HepG2 (cell line): ENCODE data around the gene CREM. TPM values are rescaled to one million over a fixed set of nuclear protein-coding genes. Genes with fewer than 3 reads are reported as not detected.

Source experiments
- ATF5 ChIP-seq: sonication (generic); formaldehyde crosslinking; IDR thresholded peaks from 2 replicates; pipeline ENCODE4 v1.4.0; 2020; ENCODE audit warnings: mild to moderate bottlenecking, low read depth, missing genetic modification reagents
- ATF7 ChIP-seq, 2 experiments: fragments of 450-650 bp in 1 of 2; sonication (generic) in 1 of 2; formaldehyde crosslinking in 1 of 2; IDR thresholded peaks; 2 replicates each; pipeline versions ENCODE4 v1.4.0 to v1.6.1; 2016 to 2020; ENCODE audit warnings: antibody characterized with exemption in 1 of 2, mild to moderate bottlenecking in 1 of 2, missing genetic modification reagents in 1 of 2
- CREB1 ChIP-seq, 2 experiments: fragments of 450-650 bp in 1 of 2; IDR thresholded peaks; 2 replicates each; pipeline ENCODE4 v1.6.1; 2016 to 2017; ENCODE audit warnings: control low read depth in 1 of 2, mild to moderate bottlenecking in 1 of 2, missing compliant biosample characterization in 1 of 2, missing genetic modification characterization in 1 of 2
- FOSL1 ChIP-seq: sonication (generic); formaldehyde crosslinking; IDR thresholded peaks from 2 replicates; pipeline ENCODE4 v1.9.0; 2021; ENCODE audit warnings: missing genetic modification reagents, borderline replicate concordance
- GATAD2A ChIP-seq: IDR thresholded peaks from 2 replicates; pipeline ENCODE4 v1.6.1; 2016
- HOXD1 ChIP-seq: sonication (generic); formaldehyde crosslinking; IDR thresholded peaks from 2 replicates; pipeline ENCODE4 v1.5.0; 2020; ENCODE audit warnings: missing genetic modification reagents
- JUN ChIP-seq: sonication (generic); formaldehyde crosslinking; IDR thresholded peaks from 2 replicates; pipeline ENCODE4 v1.4.0; 2020; ENCODE audit warnings: mild to moderate bottlenecking, missing genetic modification reagents
- KDM6A ChIP-seq: IDR thresholded peaks from 2 replicates; pipeline ENCODE4 v1.6.1; 2016; ENCODE audit warnings: low read depth
- MXD3 ChIP-seq: IDR thresholded peaks from 2 replicates; pipeline ENCODE4 v1.6.1; 2016; ENCODE audit warnings: mild to moderate bottlenecking, missing biosample characterization, missing genetic modification reagents
- PAWR ChIP-seq: sonication (generic); formaldehyde crosslinking; IDR thresholded peaks from 2 replicates; pipeline ENCODE4 v1.4.0; 2020; ENCODE audit warnings: missing genetic modification reagents, mild to moderate bottlenecking, borderline replicate concordance
- PRDM10 ChIP-seq: sonication (generic); formaldehyde crosslinking; IDR thresholded peaks from 2 replicates; pipeline ENCODE4 v1.4.0; 2020; ENCODE audit warnings: low read depth, missing genetic modification reagents
- RBM39 ChIP-seq: fragments of 200-400 bp; formaldehyde crosslinking; IDR thresholded peaks from one replicate; pipeline ENCODE4 v1.6.1; 2018; ENCODE audit warnings: antibody characterized with exemption, mild to moderate bottlenecking, low read depth, low read length; ENCODE audit not compliant: poor library complexity, severe bottlenecking
- STAG1 ChIP-seq: sonication (generic); formaldehyde crosslinking; IDR thresholded peaks from 2 replicates; pipeline ENCODE4 v1.4.0; 2020; ENCODE audit warnings: missing genetic modification reagents
- THAP11 ChIP-seq: IDR thresholded peaks from 2 replicates; pipeline ENCODE4 v1.6.1; 2016; ENCODE audit warnings: missing biosample characterization, missing genetic modification reagents
- YEATS2 ChIP-seq: sonication (generic); formaldehyde crosslinking; IDR thresholded peaks from 2 replicates; pipeline ENCODE4 v1.4.0; 2020; ENCODE audit warnings: missing genetic modification reagents, borderline replicate concordance
- ZBTB7A ChIP-seq: sonication (generic); formaldehyde crosslinking; IDR thresholded peaks from 2 replicates; pipeline ENCODE4 v1.8.0; 2022; ENCODE audit warnings: mild to moderate bottlenecking, missing genetic modification reagents
- ZFY ChIP-seq: sonication (generic); formaldehyde crosslinking; IDR thresholded peaks from 2 replicates; pipeline ENCODE4 v1.4.0; 2020; ENCODE audit warnings: missing genetic modification reagents
- ZNF468 ChIP-seq: sonication (generic); formaldehyde crosslinking; IDR thresholded peaks from 2 replicates; pipeline ENCODE4 v1.8.0; 2022; ENCODE audit warnings: mild to moderate bottlenecking, moderate library complexity, missing genetic modification reagents
- ZNF644 ChIP-seq: IDR thresholded peaks from 2 replicates; pipeline ENCODE4 v1.6.1; 2016; ENCODE audit warnings: low read depth
- ZSCAN29 ChIP-seq: sonication (generic); formaldehyde crosslinking; conservative IDR thresholded peaks from 2 replicates; pipeline ENCODE4 v1.4.0; 2020; ENCODE audit warnings: mild to moderate bottlenecking, missing genetic modification reagents
- polyA plus RNA-seq, 8 experiments: library from polyadenylated mRNA; depleted of rRNA in 3 of 8; stranded (reverse) in 7 of 8; unstranded in 1 of 8; fragments of >200 nt; fragmentation: Illumina TruSeq in 4 of 8; extraction: Trizol in 4 of 8; gene quantifications; 2 replicates each; pipeline versions ENCODE4 v1.2.1 to v1.2.3, GENCODE V29; 2011 to 2016; ENCODE audit warnings: low read depth in 4 of 8, missing spikeins in 1 of 8, mixed read lengths in 1 of 8; ENCODE audit not compliant: insufficient read depth in 1 of 8
- total RNA-seq, 5 experiments: library from RNA; depleted of rRNA; stranded (reverse); fragments of >200 nt; fragmentation: Illumina TruSeq; extraction: Trizol; gene quantifications; 2 replicates each; pipeline ENCODE4 v1.2.3, GENCODE V29; 2016; ENCODE audit warnings: low read depth in 1 of 5
- TF ChIP-seq, protein P1 (sequence below): IDR thresholded peaks from 2 replicates; pipeline ENCODE4 v1.6.1; 2012; ENCODE audit warnings: low read length, improper control_type of control experiment

CREM gene
- total and polyA plus RNA-seq, 2 of the 13 experiments (the other 11 are each of a cell fraction or from before 2014, with no cell fraction given) = 21.3 to 25.4 TPM

- TF ChIP-seq ZBTB7A (CRISPR knock-in tag) (no peak), ZFY (peak; percentile 79), GATAD2A (peak; percentile 12; the same call in 1 of the 2 replicates), FOSL1 (no peak), JUN (CRISPR knock-in tag) (peak; percentile 14; the same call in 1 of the 2 replicates), PRDM10 (CRISPR knock-in tag) (0 out of 2 replicates have a peak, but pooled peaks have one; percentile 4), ATF5 (CRISPR knock-in tag) (no peak), KDM6A (CRISPR knock-in tag) (no peak), ZSCAN29 (0 out of 2 replicates have a peak, but pooled peaks have one; percentile 47), STAG1 (peak; percentile 34), ZNF644 (0 out of 2 replicates have a peak, but pooled peaks have one; percentile 27), YEATS2 (peak; percentile 75; the same call in 1 of the 2 replicates), HOXD1 (CRISPR knock-in tag) (0 out of 2 replicates have a peak, but pooled peaks have one; percentile 54), PAWR (CRISPR knock-in tag) (no peak), ZNF468 (CRISPR knock-in tag) (no peak), THAP11 (peak; percentile 63), CREB1 (IDR thresholded peaks at IDR 0.05) (peak; percentile 93), CREB1 (CRISPR knock-in tag; IDR thresholded peaks at IDR 0.05) (peak; percentile 72), ATF7 (IDR thresholded peaks at IDR 0.05) (no peak), ATF7 (CRISPR knock-in tag; IDR thresholded peaks at IDR 0.05) (peak; percentile 21; the same call in 1 of the 2 replicates), RBM39 (no peak), MXD3 (CRISPR knock-in tag) (peak; percentile 37)
- TF ChIP-seq, protein P1, sequence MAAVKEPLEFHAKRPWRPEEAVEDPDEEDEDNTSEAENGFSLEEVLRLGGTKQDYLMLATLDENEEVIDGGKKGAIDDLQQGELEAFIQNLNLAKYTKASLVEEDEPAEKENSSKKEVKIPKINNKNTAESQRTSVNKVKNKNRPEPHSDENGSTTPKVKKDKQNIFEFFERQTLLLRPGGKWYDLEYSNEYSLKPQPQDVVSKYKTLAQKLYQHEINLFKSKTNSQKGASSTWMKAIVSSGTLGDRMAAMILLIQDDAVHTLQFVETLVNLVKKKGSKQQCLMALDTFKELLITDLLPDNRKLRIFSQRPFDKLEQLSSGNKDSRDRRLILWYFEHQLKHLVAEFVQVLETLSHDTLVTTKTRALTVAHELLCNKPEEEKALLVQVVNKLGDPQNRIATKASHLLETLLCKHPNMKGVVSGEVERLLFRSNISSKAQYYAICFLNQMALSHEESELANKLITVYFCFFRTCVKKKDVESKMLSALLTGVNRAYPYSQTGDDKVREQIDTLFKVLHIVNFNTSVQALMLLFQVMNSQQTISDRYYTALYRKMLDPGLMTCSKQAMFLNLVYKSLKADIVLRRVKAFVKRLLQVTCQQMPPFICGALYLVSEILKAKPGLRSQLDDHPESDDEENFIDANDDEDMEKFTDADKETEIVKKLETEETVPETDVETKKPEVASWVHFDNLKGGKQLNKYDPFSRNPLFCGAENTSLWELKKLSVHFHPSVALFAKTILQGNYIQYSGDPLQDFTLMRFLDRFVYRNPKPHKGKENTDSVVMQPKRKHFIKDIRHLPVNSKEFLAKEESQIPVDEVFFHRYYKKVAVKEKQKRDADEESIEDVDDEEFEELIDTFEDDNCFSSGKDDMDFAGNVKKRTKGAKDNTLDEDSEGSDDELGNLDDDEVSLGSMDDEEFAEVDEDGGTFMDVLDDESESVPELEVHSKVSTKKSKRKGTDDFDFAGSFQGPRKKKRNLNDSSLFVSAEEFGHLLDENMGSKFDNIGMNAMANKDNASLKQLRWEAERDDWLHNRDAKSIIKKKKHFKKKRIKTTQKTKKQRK = no peak
These were observed at the start of gene CREM (continued) for GRCh38 chr10:35126530-35127288.
